Cardiac septum (tissue), 1 donor: ENCODE measurements around the gene KLRK1. TPM values are rescaled to one million over a fixed set of nuclear protein-coding genes. Genes with fewer than 3 reads are reported as not detected.
"Not testable (repeated sequence)": the region's sequence is repeated elsewhere in the genome, so short reads cannot be mapped to it uniquely, and the experiment has no call there.

ENCODE experiments used
- DNase-seq: peaks from one replicate; pipeline ENCODE4 v3.0.0-alpha.2; 2020; ENCODE audit warnings: low spot score
- intact Hi-C: fragments of 100-400 bp; cut with DNase I; formaldehyde crosslinking; loops from one replicate; pipeline ENCODE4 v1.14.0; 2022
- total RNA-seq: library from RNA; stranded (reverse); fragmentation: NEBNext Ultra II Directional; extraction: Animal tissue kit (Norgen Biotek cat#: 25700); gene quantifications from one replicate; pipeline ENCODE4 v1.2.1, GENCODE V29; 2021
- donor health status: DM: no; HTN: no; CAD: no.

KLRK1 gene
- total RNA-seq, 1 donor from 2014 or later, result 0.19 TPM

DNA sequence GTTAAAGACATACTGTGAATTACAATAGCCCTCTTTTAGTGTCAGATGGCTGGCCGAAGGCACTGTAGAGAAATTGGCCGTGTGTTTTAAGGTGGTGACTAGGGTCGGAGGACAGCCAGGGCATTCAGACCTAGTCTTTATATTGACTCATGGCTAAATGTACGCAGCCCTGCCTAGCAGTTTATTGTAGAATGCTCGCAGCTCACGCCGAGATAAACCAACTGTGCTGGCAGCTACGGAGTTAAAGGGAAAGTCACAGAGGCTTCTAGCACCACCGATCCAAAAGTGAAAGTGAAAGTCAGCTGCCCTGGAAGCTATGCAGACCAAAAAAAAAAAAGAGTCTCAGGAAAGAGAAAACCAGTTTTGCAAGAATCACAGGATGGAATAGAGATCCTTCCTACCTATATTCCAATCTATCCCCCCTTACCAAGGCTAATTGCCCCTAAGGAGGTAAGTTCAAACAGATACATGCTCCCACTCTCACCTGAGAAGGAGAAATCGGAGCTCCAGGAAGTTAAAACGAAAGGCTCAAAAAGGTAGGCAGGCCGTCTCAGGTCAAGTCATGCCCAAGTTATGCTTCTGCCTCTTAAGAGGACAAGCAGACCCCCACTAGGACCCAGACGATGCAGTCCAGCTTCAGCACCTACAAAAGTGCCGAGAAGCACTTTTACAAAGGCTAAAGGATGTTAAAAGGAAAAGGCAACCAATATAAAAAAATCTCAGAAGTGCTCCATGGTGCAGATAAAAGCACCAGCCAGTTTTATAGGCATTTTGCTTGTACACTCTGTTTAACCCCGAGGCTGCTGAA is 24.8 kb downstream of the KLRK1 start:
- intact Hi-C loops, result loop anchor here (5.0 to 10.0 kb wide), 4 partner anchors 150 to 500 kb away; partner anchors contain the start of genes CLEC2B, GABARAPL1, MAGOHB and YBX3
- DNase-seq, result peak; percentile 83

DNA sequence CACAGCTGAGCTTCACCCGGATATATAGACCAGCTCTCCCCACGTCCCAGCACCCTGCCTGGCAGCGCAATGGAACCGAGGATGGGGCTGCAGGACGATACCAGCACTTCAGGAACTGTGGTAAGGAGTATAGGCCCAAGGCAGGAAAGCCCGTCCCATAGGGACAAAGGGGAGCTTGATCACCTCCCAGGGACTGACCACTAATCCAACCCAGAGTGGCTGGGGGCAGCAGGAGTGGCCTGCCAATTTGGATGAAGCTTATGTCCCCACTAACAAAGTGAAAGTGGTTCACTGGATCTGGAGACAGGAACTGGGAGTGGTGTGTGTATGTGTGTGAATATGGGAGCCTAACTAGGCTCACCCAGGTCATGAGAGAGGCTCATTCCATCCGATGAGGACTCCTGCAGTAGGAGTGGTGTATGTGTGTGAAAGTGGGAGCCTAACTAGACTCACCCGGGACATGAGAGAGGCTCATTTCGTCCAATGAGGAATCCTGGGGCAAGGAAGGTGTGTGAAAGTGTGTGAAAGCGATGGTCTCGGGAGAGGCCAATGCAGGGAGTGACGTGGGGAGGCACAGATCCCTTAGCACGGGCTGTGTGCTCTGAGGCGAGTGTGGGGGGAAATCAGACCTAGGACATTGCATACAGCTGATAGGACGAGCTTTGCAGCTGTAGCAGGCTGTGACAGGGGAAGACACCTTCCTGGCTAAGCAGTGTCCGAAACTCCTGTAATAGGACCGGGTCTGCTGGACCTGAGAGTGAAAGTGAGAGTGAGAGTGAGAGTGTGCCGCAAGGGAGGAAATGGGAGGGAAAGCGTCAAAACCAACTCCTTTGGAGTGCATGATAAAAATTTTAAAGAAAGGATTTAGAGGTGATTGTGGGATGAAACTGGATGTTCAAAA is 25.7 kb downstream of the KLRK1 start:
- intact Hi-C loops, result loop anchor here (10.0 kb wide), 3 partner anchors 149 to 499 kb away; partner anchors contain the start of genes CLEC2B, GABARAPL1 and YBX3
- DNase-seq, result no peak

DNA sequence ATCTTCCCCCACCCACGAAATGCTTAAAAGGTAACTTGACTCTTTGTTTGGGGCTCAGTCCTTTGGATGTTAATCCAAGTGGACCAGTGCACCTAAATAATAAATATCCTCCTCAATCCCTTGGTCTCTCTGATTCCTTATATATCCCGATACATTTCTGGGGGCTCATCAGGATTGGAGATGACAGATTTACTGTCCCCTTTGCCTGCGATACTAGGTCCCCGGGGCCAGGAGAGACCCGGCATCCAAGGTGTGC is 26.3 kb downstream of the KLRK1 start:
- DNase-seq, result no peak
- intact Hi-C loops, result loop anchor here (10.0 kb wide), 3 partner anchors 149 to 499 kb away; partner anchors contain the start of genes CLEC2B, GABARAPL1 and YBX3

DNA sequence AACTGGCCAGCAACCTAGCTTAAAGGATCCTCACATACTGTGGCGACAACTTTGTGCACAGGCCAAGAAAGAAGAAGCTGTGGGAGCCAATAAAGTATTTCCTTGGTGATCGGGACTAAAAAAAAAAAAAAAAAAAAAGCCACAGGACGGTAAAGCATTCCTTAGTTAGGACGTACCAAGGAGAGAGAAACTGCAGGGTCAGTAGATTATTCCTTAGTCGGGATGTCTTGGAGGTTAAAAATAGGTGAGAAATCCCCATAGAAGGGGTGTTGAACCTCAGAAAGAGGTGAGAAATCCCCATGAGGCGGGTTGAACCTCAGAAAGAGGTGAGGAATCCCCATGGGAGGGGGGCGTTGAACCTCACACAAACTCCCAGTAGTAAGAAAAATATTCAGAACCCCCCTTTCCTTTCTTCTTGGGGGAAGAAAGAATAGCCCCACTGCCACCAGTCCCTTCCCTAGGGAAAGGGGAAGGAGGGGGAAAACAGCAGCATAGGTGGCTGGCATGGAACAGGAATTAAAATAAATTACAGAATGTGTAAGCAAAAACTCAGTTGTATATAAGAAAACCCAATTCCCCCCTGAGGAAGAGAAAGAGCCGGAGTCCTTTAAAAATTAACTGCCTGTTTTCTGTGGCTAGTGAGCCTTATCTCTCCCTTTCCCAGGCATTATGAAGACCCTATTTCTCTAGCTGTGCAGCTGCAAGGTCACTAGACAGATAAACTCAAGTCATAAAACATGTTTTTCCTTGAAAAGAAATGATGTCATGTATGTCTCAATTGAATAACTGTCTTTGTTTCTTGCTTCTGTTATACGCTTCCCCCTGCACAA is 26.8 kb downstream of the KLRK1 start:
- intact Hi-C loops, result loop anchor here (10.0 kb wide), 3 partner anchors 148 to 498 kb away; partner anchors contain the start of genes CLEC2B, GABARAPL1 and YBX3
- DNase-seq, result no peak

DNA sequence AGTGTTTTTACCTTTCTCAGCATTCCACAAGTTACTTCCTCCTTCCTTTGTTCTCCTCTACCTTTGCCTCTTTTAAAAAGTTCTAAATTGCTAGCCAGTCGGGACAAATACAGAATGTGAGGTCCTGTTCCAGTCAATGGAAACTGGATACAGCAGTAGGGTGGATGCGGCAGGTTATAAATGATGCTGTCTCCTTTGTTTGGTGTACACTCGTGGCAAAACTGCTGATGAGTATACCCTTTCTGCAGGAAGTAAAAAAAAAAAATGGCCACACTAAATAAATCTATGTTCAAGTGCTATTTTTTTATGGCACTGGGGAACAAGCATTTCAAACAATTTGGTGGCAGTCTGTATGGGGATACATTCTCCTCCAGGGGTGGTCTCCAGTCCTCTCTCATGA is 27.5 kb downstream of the KLRK1 start:
- intact Hi-C loops, result loop anchor here (10.0 kb wide), 3 partner anchors 148 to 498 kb away; partner anchors contain the start of genes CLEC2B, GABARAPL1 and YBX3
- DNase-seq, result no peak

DNA sequence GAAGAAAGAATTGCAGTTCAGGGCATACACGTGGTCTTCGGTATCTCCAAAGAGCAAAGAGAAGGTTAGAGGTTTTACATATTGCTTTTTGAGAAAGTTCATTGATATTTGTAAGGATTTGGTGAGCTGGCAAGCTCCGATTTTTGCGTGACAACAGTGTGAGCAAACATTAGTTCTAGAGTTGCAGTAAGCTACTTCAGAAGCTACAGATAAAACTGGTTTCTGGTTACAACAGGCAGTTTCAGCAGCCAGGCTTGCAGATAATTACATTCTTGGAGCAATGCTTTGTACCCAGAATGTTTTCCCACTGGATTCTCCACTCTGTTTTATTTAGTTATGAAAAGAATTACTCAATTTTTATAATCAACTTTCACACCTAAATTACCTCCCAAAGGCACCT is 28.2 kb downstream of the KLRK1 start:
- intact Hi-C loops, result loop anchor here (10.0 kb wide), 3 partner anchors 147 to 497 kb away; partner anchors contain the start of genes CLEC2B, GABARAPL1 and YBX3

DNA sequence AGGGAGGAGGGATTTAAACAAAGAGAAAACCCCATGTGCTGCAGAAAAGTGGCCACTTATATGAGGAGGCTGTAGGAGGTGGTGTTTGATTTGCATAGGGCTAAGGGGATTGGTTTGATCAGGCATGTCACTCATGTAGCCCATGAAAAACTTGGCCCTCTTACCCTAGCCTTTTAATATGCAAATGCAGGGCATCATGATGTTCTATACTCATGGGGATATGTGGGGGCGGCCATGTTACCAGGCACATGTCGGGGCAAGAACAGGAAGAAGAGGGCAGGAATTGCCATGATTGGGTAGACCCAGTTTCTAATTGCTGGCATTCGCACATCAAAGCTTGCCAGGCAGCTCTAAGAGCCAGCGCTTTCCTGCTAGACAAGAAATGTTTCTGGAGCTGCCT is 28.8 kb downstream of the KLRK1 start:
- no peak for DNase-seq
- intact Hi-C loops, result loop anchor here (10.0 kb wide), 3 partner anchors 146 to 496 kb away; partner anchors contain the start of genes CLEC2B, GABARAPL1 and YBX3

More for the DNA sequence above, 28.2 kb downstream of the KLRK1 start:
- no peak for DNase-seq

DNA sequence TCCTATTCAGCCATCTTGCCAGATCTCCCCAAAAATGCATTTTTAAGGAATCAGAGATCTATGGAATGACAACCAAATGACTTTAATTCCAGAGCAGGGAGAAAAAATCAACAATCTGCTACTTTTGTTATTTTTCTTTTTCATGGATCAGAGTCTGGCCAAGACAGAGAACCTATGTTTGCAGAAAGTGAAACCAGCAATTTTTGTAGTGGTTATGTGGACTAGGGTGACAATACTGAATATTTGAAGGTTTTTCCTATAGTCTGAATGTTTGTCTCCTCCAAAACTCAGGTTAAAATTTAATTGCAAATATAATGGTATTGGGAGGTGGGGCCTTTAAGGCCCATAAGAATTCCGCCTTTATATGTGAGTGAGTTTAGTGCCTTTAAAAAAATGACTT is 30.9 kb downstream of the KLRK1 start:
- intact Hi-C loops, result no loop called here
- DNase-seq, result no peak

DNA sequence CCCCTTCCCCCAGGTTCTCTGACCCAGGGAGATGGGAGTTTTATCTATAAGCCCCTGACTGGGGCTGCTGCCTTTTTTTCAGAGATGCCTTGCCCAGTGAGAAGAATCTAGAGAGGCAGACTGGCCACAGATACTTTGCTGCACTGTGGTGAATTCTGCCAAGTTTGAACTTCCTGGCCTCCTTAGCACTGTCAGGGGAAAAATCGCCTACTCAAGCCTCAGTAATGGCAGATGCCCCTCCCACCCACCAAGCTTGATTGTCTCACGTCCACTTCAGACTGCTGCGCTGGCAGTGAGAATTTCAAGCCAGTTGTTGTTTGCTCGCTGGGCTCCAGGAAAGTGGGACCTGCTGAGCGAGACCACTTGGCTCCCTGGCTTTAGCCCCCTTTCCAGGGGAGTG is 31.7 kb downstream of the KLRK1 start:
- intact Hi-C loops, result no loop called here

DNA sequence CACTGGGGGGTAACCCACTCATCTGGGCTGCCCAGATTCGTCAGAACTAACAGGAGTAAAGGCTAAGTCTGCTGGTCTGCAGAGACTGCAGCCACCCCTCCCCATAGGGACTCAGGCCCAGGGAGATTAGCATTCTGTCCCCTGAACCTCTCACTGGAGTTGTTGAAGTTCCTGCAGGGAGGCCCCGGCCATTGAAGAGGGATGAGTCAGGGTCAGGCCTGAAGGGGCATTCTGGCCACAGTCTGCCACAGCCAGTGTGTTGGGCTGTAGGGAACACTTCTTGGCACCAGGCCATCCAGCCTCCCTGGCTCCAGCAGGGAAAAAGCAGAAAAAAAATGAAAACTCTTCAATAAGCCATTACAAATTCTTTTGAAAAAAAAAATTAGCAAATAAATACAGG is 35.3 kb downstream of the KLRK1 start:
- no peak for DNase-seq
- intact Hi-C loops, result no loop called here

More for the DNA sequence above, 31.7 kb downstream of the KLRK1 start:
- DNase-seq, result no peak

DNA sequence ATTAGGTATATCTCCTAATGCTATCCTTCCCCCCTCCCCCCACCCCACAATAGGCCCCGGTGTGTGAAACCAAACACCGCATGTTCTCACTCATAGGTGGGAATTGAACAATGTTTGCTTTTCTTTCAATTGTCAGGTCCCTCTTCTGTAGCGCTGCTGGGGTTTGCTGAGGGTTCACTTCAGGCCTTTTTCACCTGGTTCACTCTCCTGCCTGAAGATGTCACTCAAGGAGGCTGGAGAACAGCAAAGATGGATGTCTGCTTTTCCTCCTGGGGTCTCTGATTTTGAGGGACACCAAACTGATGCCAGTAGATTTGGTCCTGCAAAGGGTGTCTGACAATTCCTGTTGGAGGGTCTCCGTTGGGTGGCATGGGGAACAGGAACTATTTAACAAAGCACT is 35.8 kb downstream of the KLRK1 start:
- DNase-seq, result no peak
- intact Hi-C loops, result no loop called here

DNA sequence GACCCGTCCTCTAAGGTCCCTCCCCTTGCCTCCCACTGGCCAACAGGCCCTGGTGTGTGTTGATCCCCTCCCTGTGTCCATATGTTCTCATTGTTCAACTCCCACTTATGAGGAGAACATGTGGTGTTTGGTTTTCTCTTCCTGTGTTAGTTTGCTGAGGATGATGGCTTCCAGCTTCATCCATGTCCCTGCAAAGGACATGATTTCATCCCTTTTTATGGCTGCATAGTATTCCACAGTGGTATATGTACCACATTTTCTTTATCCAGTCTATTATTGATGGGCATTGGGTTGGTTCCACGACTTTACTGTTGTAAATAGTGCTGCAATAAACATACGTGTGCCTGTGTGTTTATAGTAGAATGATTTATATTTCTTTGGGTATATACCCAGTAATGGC is 38.4 kb downstream of the KLRK1 start:
- DNase-seq, intact Hi-C loops: not testable (repeated sequence)

DNA sequence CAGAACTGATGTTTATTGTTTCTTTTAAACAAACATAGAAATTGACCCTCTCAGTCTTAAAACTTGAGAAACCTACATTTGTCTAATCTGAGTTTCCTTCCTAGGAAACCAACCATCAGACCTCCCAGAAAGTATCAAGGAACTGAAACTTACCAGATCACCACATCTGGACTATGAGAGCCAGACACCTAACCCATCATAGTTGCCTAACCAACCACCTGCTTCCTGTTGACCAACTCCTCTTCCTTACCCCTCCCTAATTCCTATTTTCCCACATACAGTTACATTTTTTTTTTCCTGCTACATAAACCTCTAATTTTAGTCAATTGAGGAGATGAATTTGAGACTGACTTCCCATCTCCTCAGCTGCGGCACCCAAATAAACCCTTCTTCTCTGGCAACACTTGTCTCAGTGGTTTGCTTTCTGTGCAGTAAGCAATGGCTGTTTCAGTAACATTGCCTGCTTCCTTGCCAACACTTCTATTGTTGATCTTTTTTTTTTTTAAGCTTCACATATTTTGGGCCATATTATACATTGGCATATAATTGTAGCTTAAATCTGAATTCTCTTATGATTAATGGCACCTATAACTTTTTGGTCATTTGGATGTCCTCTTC is 47.8 kb downstream of the KLRK1 start:
- DNase-seq, result no peak
- intact Hi-C loops, result no loop called here

DNA sequence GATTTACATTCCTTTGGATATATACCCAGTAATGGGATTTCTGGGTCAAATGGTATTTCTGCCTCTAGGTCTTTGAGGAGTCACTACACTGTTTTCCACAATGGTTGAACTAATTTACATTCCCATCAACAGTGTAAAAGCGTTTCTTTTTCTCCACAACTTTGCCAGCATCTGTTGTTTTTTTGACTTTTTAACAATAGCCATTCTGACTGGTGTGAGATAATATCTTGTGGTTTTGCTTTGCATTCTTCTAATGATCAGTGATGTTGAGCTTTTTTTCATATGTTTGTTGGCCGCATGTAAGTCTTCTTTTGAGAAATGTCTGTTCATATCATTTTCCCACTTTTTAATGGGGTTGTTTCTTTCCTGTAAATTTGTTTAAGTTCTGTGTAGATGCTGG is 48.9 kb downstream of the KLRK1 start:
- intact Hi-C loops, result not testable (repeated sequence)

DNA sequence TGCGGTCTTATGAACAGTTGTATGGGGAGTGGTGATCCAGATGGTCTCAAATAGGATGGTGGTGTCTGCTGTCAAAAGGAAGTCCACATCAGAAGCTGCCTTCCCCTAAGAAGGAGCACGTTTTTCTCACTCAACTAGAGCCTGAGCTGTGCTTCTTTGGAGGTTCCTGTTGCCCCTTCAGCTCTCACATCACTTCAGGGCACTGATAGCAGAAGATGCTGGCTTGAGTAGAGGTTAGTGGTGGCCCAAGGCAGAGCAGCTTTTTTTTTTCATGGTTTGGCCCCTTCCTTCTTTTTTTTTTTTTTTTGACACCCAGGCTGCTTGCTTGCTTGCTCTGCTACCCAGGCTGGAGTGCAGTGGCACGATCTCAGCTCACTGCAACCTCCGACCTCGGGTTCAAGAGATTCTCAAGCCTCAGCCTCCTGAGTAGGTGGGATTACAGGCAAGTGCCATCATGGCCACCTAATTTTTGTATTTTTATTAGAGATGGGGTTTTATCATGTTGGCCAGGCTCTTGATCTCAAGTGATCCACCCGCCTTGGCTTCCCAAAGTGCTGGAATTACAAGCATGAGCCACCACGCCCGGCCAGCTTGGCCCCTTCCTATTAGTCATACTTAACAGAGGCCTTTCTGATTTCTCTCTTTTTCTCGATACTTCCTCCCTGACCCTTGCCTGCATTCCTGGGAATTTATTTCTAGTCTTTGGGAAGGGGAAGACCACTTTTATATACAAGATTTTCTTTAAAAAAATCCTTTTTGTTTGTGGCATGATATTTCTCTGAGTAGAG is 50.6 kb downstream of the KLRK1 start:
- DNase-seq, result no peak
- intact Hi-C loops, result no loop called here

More for the DNA sequence above, 48.9 kb downstream of the KLRK1 start:
- DNase-seq, result not testable (repeated sequence)

DNA sequence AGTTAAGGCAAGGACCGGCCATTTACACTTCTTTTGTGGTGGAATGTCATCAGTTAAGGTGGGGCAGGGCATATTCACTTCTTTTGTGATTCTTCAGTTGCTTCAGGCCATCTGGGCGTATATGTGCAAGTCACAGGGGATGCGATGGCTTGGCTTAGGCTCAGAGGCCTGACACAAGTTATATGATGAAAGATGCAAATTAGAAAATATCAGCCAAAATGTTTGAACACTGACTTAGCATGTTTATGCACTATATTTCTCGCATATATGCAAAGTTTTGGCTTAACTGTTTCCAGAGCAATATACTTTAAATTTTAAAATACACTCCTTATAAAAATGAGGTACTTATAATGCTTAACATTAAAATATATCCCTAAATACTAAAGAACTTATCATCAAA is 51.4 kb downstream of the KLRK1 start:
- DNase-seq, intact Hi-C loops: not testable (repeated sequence)

DNA sequence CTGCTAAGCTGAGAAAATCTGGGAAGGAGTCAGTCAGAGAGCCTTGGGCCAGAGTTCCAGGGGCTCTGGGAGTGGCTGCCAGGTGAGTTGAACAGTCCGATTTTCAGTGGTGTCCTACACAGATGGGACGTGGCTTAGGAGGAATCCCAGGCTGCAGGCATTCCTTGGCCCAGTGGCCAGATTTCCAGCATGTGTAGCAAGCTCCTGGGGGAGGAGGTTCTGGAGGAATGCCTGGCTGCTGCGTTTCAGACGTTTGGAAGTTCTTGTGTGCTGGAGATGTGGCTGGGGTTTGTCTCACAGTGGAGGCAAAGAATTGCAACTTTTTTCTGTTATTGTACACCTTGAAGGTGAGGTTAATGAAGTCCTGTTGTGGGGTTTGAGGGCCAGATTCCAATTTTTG is 53.6 kb downstream of the KLRK1 start:
- DNase-seq, intact Hi-C loops: not testable (repeated sequence)

DNA sequence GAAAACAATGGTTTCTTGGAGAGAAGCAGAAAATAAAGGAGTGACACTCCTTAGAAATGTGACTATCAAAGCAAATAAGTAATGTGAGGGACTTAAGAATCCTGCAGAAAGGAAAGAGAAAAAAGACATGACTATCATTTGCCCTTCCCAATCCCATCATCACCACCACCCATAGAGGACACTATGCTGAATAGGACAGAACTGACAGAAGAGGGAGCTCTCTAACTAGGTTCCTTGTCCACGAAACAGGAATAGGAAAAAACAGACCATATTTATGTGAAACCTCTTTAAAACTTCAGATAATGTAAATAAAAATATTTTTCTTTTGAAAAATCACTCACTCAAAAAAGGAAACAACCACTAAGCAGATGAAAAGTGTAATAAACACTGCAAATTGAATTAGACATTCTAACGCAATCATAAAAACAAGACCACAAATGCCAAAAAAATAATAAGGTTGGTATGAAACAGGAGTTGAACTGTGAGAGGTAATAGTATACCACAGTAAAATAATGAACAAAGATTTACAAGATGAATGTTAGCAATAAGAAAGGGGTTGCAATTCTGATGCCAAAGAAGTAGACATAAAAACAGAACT is 58.1 kb downstream of the KLRK1 start:
- intact Hi-C loops, result loop anchor here (2.0 kb wide), 1 partner anchor 231 kb away; no protein-coding TSS in a partner anchor
- no peak for DNase-seq
